Bone marrow (tissue), 2 donors: ENCODE data around the gene IL1RL2.
A peak's percentile ranks its signal among the peaks of the same experiment; 100 is the strongest.

Experiments
- DNase-seq, 2 donors: peaks; one replicate each; lab custom pipeline; 2025; lab: John Stamatoyannopoulos, UW

IL1RL2 gene

GRCh38 chr2:102267774-102268173 is 81.0 kb downstream of the IL1RL2 start:
- no peak for DNase-seq

- DNase-seq: no peak
Measured at GRCh38 chr2:102268510-102269199, 81.8 kb downstream of the IL1RL2 start.

- peak in 1 of 2 donors; percentile 68 for DNase-seq
Measured at GRCh38 chr2:102269200-102269524, 82.3 kb downstream of the IL1RL2 start.

- no peak for DNase-seq
Measured at GRCh38 chr2:102271844-102272243, 85.0 kb downstream of the IL1RL2 start.

GRCh38 chr2:102273619-102274211 is 86.9 kb downstream of the IL1RL2 start:
- DNase-seq: peak in 1 of 2 donors; percentile 15

GRCh38 chr2:102276549-102277201 is 89.9 kb downstream of the IL1RL2 start:
- no peak for DNase-seq

GRCh38 chr2:102277202-102277700 is 90.4 kb downstream of the IL1RL2 start:
- no peak for DNase-seq

- no peak for DNase-seq
Measured at GRCh38 chr2:102278720-102279390, 92.0 kb downstream of the IL1RL2 start.

GRCh38 chr2:102279391-102279735 is 92.5 kb downstream of the IL1RL2 start:
- no peak for DNase-seq

- DNase-seq: peak in 1 of 2 donors; percentile 75
Measured at GRCh38 chr2:102282678-102283091, 95.9 kb downstream of the IL1RL2 start.

GRCh38 chr2:102283996-102284395 is 97.2 kb downstream of the IL1RL2 start:
- no peak for DNase-seq

- DNase-seq: no peak
Measured at GRCh38 chr2:102284611-102285010, 97.8 kb downstream of the IL1RL2 start.

- DNase-seq: no peak
Measured at GRCh38 chr2:102285368-102285767, 98.5 kb downstream of the IL1RL2 start.

- no peak for DNase-seq
Measured at GRCh38 chr2:102286041-102286440, 99.2 kb downstream of the IL1RL2 start.

GRCh38 chr2:102289129-102289528 is 102.3 kb downstream of the IL1RL2 start:
- no peak for DNase-seq
